Left ventricle myocardium inferior (tissue), 1 donor: ENCODE measurements around the gene CCNF. TPM values are rescaled to one million over a fixed set of nuclear protein-coding genes. Genes with fewer than 3 reads are reported as not detected.

Source experiments
- DNase-seq: peaks from one replicate; pipeline ENCODE4 v3.0.0-alpha.2; 2020
- H3K27ac ChIP-seq: fragments of 200-600 bp; replicated peaks from 2 replicates; pipeline ENCODE4 v1.8.0; 2021
- H3K27me3 ChIP-seq: fragments of 200-600 bp; 2 replicates; pipeline ENCODE4 v1.8.0; 2021; ENCODE audit warnings: low read depth
- H3K36me3 ChIP-seq: fragments of 200-600 bp; 2 replicates; pipeline ENCODE4 v1.8.0; 2021
- H3K4me1 ChIP-seq: fragments of 200-600 bp; 2 replicates; pipeline ENCODE4 v1.8.0; 2021
- H3K4me3 ChIP-seq: fragments of 200-600 bp; 2 replicates; pipeline ENCODE4 v1.8.0; 2021; ENCODE audit warnings: mild to moderate bottlenecking, moderate library complexity
- H3K9me3 ChIP-seq: fragments of 200-600 bp; replicated peaks from 2 replicates; pipeline ENCODE4 v1.8.0; 2021
- CTCF ChIP-seq: fragments of 200-600 bp; IDR thresholded peaks from 2 replicates; pipeline ENCODE4 v1.8.0; 2021; ENCODE audit warnings: antibody characterized with exemption, mild to moderate bottlenecking, borderline replicate concordance
- intact Hi-C: fragments of 100-400 bp; cut with micrococcal nuclease; formaldehyde crosslinking; loops from one replicate; pipeline ENCODE4 v1.11.0; 2022
- total RNA-seq: library from RNA; stranded (reverse); fragmentation: NEBNext Ultra II Directional; extraction: Animal tissue kit (Norgen Biotek cat#: 25700); gene quantifications from one replicate; pipeline ENCODE4 v1.2.1, GENCODE V29; 2021
- donor health status: DM: no; HTN: yes; CAD: no; lungs with severe emphysema.

The CCNF gene
- total RNA-seq, 1 donor from 2014 or later: 0.96 TPM

GRCh38 chr16:2425008-2425518 lies 4.2 kb upstream of the CCNF start:
- no peak for DNase-seq
- peaks cover 15% of the 10 kb centered on the region for H3K4me1 ChIP-seq
- no peak overlapping the region for H3K27ac ChIP-seq
- H3K27me3 ChIP-seq: no peaks in the 10 kb centered on the region
- no peaks in the 10 kb centered on the region for H3K36me3 ChIP-seq
- intact Hi-C loops: no loop called here
- no peak for TF ChIP-seq CTCF
- H3K4me3 ChIP-seq: no peak overlapping the region
- H3K9me3 ChIP-seq: no peaks in the 10 kb centered on the region

GRCh38 chr16:2425825-2426430 lies 3.3 kb upstream of the CCNF start:
- no peak for TF ChIP-seq CTCF
- H3K27ac ChIP-seq: no peak overlapping the region
- peaks cover 23% of the 10 kb centered on the region for H3K4me1 ChIP-seq
- no peaks in the 10 kb centered on the region for H3K27me3 ChIP-seq
- H3K9me3 ChIP-seq: no peaks in the 10 kb centered on the region
- no peak for DNase-seq
- H3K4me3 ChIP-seq: no peak overlapping the region
- H3K36me3 ChIP-seq: no peaks in the 10 kb centered on the region
- intact Hi-C loops: no loop called here

- no peak for TF ChIP-seq CTCF
These were observed 2.3 kb upstream of the CCNF start for GRCh38 chr16:2426941-2427361.

GRCh38 chr16:2427526-2427925 lies 1.7 kb upstream of the CCNF start:
- no peak for TF ChIP-seq CTCF
- DNase-seq: no peak
- no peaks in the 10 kb centered on the region for H3K9me3 ChIP-seq
- peaks cover 7% of the 10 kb centered on the region for H3K36me3 ChIP-seq
- H3K4me3 ChIP-seq: no peak overlapping the region
- H3K4me1 ChIP-seq: peaks cover 23% of the 10 kb centered on the region
- no peak overlapping the region for H3K27ac ChIP-seq
- H3K27me3 ChIP-seq: no peaks in the 10 kb centered on the region
- intact Hi-C loops: no loop called here

More at GRCh38 chr16:2426941-2427361, 2.3 kb upstream of the CCNF start:
- DNase-seq: no peak
- intact Hi-C loops: no loop called here
- Histone ChIP-seq H3K9me3 (no peaks in the 10 kb centered on the region), H3K36me3 (peaks cover 2% of the 10 kb centered on the region), H3K4me3 (no peak overlapping the region), H3K4me1 (peaks cover 23% of the 10 kb centered on the region), H3K27me3 (no peaks in the 10 kb centered on the region), H3K27ac (no peak overlapping the region)

GRCh38 chr16:2428051-2428783 lies 1.0 kb upstream of the CCNF start:
- DNase-seq: no peak
- intact Hi-C loops: no loop called here
- peak overlapping the region; percentile 91 for H3K4me3 ChIP-seq
- no peaks in the 10 kb centered on the region for H3K9me3 ChIP-seq
- H3K27me3 ChIP-seq: no peaks in the 10 kb centered on the region
- H3K27ac ChIP-seq: peak overlapping the region; percentile 76
- peaks cover 23% of the 10 kb centered on the region for H3K4me1 ChIP-seq
- H3K36me3 ChIP-seq: peaks cover 11% of the 10 kb centered on the region
- peak; percentile 47 for TF ChIP-seq CTCF
